K562 (cell line): ENCODE data around the gene TFPI. TPM values are rescaled to one million over a fixed set of nuclear protein-coding genes. Genes with fewer than 3 reads are reported as not detected.
A peak's percentile ranks its signal among the peaks of the same experiment; 100 is the strongest.

Experiments
- ATAC-seq: fragments of 200-7000 bp; cut with Tn5 transposase; 3 replicates; pipeline ENCODE4 v1.9.1; 2020; ENCODE audit warnings: moderate library complexity
- BruUV-seq: library from RNA; stranded (reverse); fragments of 400-500 nt; replicated peaks from 2 replicates; lab custom pipeline; 2021; lab: Mats Ljungman, UMichigan
- CTCF ChIA-PET: fragments of 300-600 bp; formaldehyde crosslinking; extraction: SDS; loops from one replicate; lab custom pipeline; 2021; ENCODE audit warnings: low intra/inter-chr PET ratio; lab: Yijun Ruan, JAX
- POLR2A ChIA-PET: fragments of 300-600, 350-650 bp; sonication (Branson Sonifier 250); formaldehyde crosslinking; extraction: SDS; loops from one replicate; lab custom pipeline; 2021; ENCODE audit warnings: antibody characterized with exemption, inconsistent platforms; lab: Yijun Ruan, JAX
- DNase-seq, 4 experiments: peaks; one replicate each; pipeline versions ENCODE4 v3.0.0 to v3.0.0-alpha.2; 2011 to 2018; ENCODE audit warnings: low spot score in 3 of 4, mixed read lengths in 3 of 4; ENCODE audit errors: extremely low read depth in 1 of 4
- FAIRE-seq: peaks from 2 replicates; lab custom pipeline; 2011; peaks lifted over from hg19 to GRCh38; lab: Jason Lieb, UNC
- H2AFZ ChIP-seq: 2 replicates; pipeline ENCODE4 v1.6.0; 2011; ENCODE audit warnings: low read depth, low read length, control low read depth, inconsistent platforms
- H3K27ac ChIP-seq: fragments of 200-600 bp; 3 replicates; pipeline ENCODE4 v1.8.0; 2011; ENCODE audit warnings: low read depth, mild to moderate bottlenecking, control low read depth, inconsistent platforms, low read length, moderate library complexity, mixed read lengths; ENCODE audit errors: extremely low read depth
- H3K27me3 ChIP-seq, 2 experiments: fragments of 300-600 bp in 1 of 2; 2 replicates in 1 of 2; 3 replicates in 1 of 2; pipeline versions ENCODE4 v1.6.0 to v1.8.0; 2011; ENCODE audit warnings: inconsistent platforms in 2 of 2, low read length in 2 of 2, mild to moderate bottlenecking in 1 of 2, mixed read lengths in 1 of 2, moderate library complexity in 1 of 2; ENCODE audit not compliant: control insufficient read depth in 2 of 2, insufficient read depth in 2 of 2
- H3K36me3 ChIP-seq: fragments of 300-600 bp; 3 replicates; pipeline ENCODE4 v1.8.0; 2011; ENCODE audit warnings: mild to moderate bottlenecking, low read length, inconsistent platforms; ENCODE audit not compliant: control insufficient read depth, insufficient read depth
- H3K4me1 ChIP-seq, 2 experiments: fragments of 200-600 bp in 1 of 2; replicated peaks in 1 of 2; 2 replicates in 1 of 2; 3 replicates in 1 of 2; pipeline versions ENCODE4 v1.5.1 to v1.8.0; 2011; ENCODE audit warnings: inconsistent platforms in 2 of 2, low read length in 2 of 2, mild to moderate bottlenecking in 1 of 2, mixed read lengths in 1 of 2, moderate library complexity in 1 of 2; ENCODE audit not compliant: control insufficient read depth in 2 of 2, insufficient read depth in 2 of 2
- H3K4me2 ChIP-seq: 2 replicates; pipeline ENCODE4 v1.6.1; 2011; ENCODE audit warnings: low read length, control low read depth, inconsistent platforms, mixed read lengths; ENCODE audit not compliant: insufficient read depth
- H3K4me3 ChIP-seq: fragments of 200-600 bp; sonication (generic), shearing (Covaris generic); 2 replicates; pipeline ENCODE4 v1.5.1; 2016; ENCODE audit warnings: control low read depth, inconsistent platforms
- H3K79me2 ChIP-seq: fragments of 200-600 bp; 3 replicates; pipeline ENCODE4 v1.8.0; 2011; ENCODE audit warnings: low read length, inconsistent platforms; ENCODE audit not compliant: control insufficient read depth, insufficient read depth
- H3K9ac ChIP-seq, 2 experiments: 2 replicates each; pipeline versions ENCODE4 v1.6.0 to v1.6.1; 2011; ENCODE audit warnings: low read depth in 2 of 2, low read length in 2 of 2, control low read depth in 1 of 2, inconsistent platforms in 1 of 2, mild to moderate bottlenecking in 1 of 2, mixed read lengths in 1 of 2; ENCODE audit not compliant: insufficient read depth in 1 of 2
- H3K9me1 ChIP-seq: one replicate; pipeline ENCODE4 v1.6.0; 2011; ENCODE audit warnings: inconsistent platforms, mild to moderate bottlenecking, low read length, moderate library complexity; ENCODE audit not compliant: control insufficient read depth, insufficient read depth
- H3K9me3 ChIP-seq: replicated peaks from 2 replicates; pipeline ENCODE4 v1.5.1; 2011; ENCODE audit warnings: low read depth, low read length, inconsistent platforms; ENCODE audit not compliant: control insufficient read depth, insufficient read depth
- H4K20me1 ChIP-seq: replicated peaks from 2 replicates; pipeline ENCODE4 v1.6.1; 2011; ENCODE audit warnings: low read length, inconsistent platforms, mixed read lengths; ENCODE audit not compliant: control insufficient read depth, insufficient read depth
- ADNP ChIP-seq: fragments of 200-800 bp; sonication (Bioruptor generic); IDR thresholded peaks from 2 replicates; pipeline ENCODE4 v1.6.1; 2016; ENCODE audit warnings: missing genetic modification characterization, missing compliant biosample characterization
- HDGF ChIP-seq: fragments of 450-650 bp; IDR thresholded peaks from 2 replicates; pipeline ENCODE4 v1.6.1; 2016
- HLTF ChIP-seq: fragments of 450-650 bp; IDR thresholded peaks from 2 replicates; pipeline ENCODE4 v1.6.1; 2016
- IRF2 ChIP-seq: sonication (generic); formaldehyde crosslinking; IDR thresholded peaks from 2 replicates; pipeline ENCODE4 v1.8.1; 2022; ENCODE audit warnings: mild to moderate bottlenecking, missing genetic modification reagents
- MEIS2 ChIP-seq: fragments of 450-650 bp; IDR thresholded peaks from 2 replicates; pipeline ENCODE4 v1.6.1; 2014; ENCODE audit warnings: mild to moderate bottlenecking; ENCODE audit not compliant: partially characterized antibody
- PBX2 ChIP-seq, 2 experiments: IDR thresholded peaks in 1 of 2; conservative IDR thresholded peaks in 1 of 2; 2 replicates each; pipeline ENCODE4 v1.6.1; 2016; ENCODE audit warnings: low read depth in 2 of 2, mild to moderate bottlenecking in 1 of 2, missing compliant biosample characterization in 1 of 2, missing genetic modification characterization in 1 of 2, moderate library complexity in 1 of 2
- POLR2H ChIP-seq: IDR thresholded peaks from 2 replicates; pipeline ENCODE4 v1.6.1; 2016; ENCODE audit warnings: missing genetic modification characterization, low read depth, mild to moderate bottlenecking, control low read depth, missing compliant biosample characterization, moderate library complexity
- RBBP5 ChIP-seq: fragments of 200-600 bp; sonication (generic); IDR thresholded peaks from 2 replicates; pipeline ENCODE4 v1.6.1; 2012; ENCODE audit warnings: borderline replicate concordance, mild to moderate bottlenecking, low read length, control low read depth, inconsistent platforms; ENCODE audit not compliant: insufficient read depth, poor library complexity, severe bottlenecking
- RBM15 ChIP-seq: fragments of 200-400 bp; formaldehyde crosslinking; IDR thresholded peaks from 2 replicates; pipeline ENCODE4 v1.6.1; 2018; ENCODE audit warnings: mild to moderate bottlenecking, low read length, moderate library complexity; ENCODE audit not compliant: insufficient read depth
- TSC22D4 ChIP-seq: fragments of 450-650 bp; IDR thresholded peaks from 2 replicates; pipeline ENCODE4 v1.6.1; 2016; ENCODE audit warnings: missing genetic modification characterization, missing biosample characterization, control low read depth
- ZFX ChIP-seq: sonication (generic); formaldehyde crosslinking; IDR thresholded peaks from 2 replicates; pipeline ENCODE4 v1.8.0; 2022; ENCODE audit warnings: mild to moderate bottlenecking, missing genetic modification reagents, moderate library complexity
- ZNF316 ChIP-seq: fragments of 450-650 bp; IDR thresholded peaks from 2 replicates; pipeline ENCODE4 v1.6.1; 2016
- ZNF324 ChIP-seq: fragments of 250-450 bp; sonication (Bioruptor Pico); IDR thresholded peaks from 2 replicates; pipeline ENCODE4 v1.4.0; 2020; ENCODE audit warnings: mild to moderate bottlenecking
- WGBS: fragments of 100-300 bp; shearing (Covaris generic); methylation state at CpG from one replicate; pipeline ENCODE4 v1.1.6; 2016; ENCODE audit warnings: low coverage, mixed read lengths; ENCODE audit not compliant: insufficient coverage; ENCODE audit errors: missing lambda C conversion rate; 5-methylcytosine and 5-hydroxymethylcytosine counted together
- in situ Hi-C: fragments of 300-500 bp; cut with MboI; formaldehyde crosslinking; loops from 4 replicates; pipeline ENCODE4 v1.15.0; 2018; ENCODE audit warnings: inconsistent platforms, mixed read lengths
- intact Hi-C: fragments of 100-400 bp; cut with micrococcal nuclease; formaldehyde crosslinking; loops from 2 replicates; pipeline ENCODE4 v1.14.2; 2022
- polyA plus RNA-seq, 8 experiments: library from polyadenylated mRNA; depleted of rRNA in 4 of 8; stranded (reverse) in 5 of 8; unstranded in 3 of 8; fragments of >200 nt; fragmentation: Nextera tagmentation in 2 of 8; fragmentation: Illumina TruSeq in 1 of 8; extraction: Ambion mirVana in 2 of 8; extraction: Trizol in 1 of 8; gene quantifications; 2 replicates each; pipeline versions ENCODE4 v1.2.1 to v1.2.3, GENCODE V29; 2011 to 2014; ENCODE audit warnings: inconsistent platforms in 1 of 8, missing spikeins in 1 of 8
- total RNA-seq, 7 experiments: library from RNA; depleted of rRNA in 6 of 7; stranded (reverse); fragments of >200 nt in 6 of 7; fragmentation: Illumina TruSeq in 2 of 7; extraction: Trizol in 2 of 7; gene quantifications; 2 replicates each; pipeline versions ENCODE4 v1.2.1 to v1.2.3, GENCODE V29; 2011 to 2021; ENCODE audit warnings: low replicate concordance in 1 of 7
- TF ChIP-seq, protein P1 (sequence below): sonication (generic); formaldehyde crosslinking; IDR thresholded peaks from 2 replicates; pipeline ENCODE4 v1.8.0; 2022; ENCODE audit warnings: mild to moderate bottlenecking, low read depth, missing genetic modification reagents
- TF ChIP-seq, protein P2 (sequence below), 3 experiments: IDR thresholded peaks in 2 of 3; conservative IDR thresholded peaks in 1 of 3; 2 replicates each; pipeline ENCODE4 v1.5.1; 2011 to 2012; ENCODE audit warnings: low read length in 3 of 3, mild to moderate bottlenecking in 3 of 3, control low read depth in 2 of 3, improper control_type of control experiment in 1 of 3, inconsistent platforms in 1 of 3, low read depth in 1 of 3, mixed read lengths in 1 of 3, moderate library complexity in 1 of 3; ENCODE audit not compliant: insufficient read depth in 2 of 3

TFPI gene
- total and polyA plus RNA-seq, 9 of the 15 experiments (the other 6 are each of a cell fraction or from before 2014, with no cell fraction given) = 53.5 to 219 (median 100) TPM

DNA sequence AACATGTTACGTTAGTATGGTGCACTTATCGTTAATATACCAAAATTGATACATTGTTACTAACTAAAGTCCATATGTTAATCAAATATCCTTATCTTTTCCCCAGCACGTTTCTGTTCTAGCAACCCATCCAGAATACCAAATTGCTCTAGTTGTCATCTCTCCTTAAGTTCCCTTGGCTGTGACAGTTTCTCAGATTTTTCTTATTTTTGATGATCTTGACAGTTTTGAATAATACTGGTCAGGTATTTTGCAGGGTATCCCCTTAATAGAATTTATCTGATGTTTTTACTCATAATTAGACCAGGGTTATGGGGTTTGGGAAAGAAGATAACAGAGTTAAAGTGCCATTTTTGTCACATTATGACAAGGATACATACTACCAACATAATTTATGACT, 47.8 kb downstream of the TFPI start:
- BruUV-seq = no TSS peak
- Histone ChIP-seq H3K27me3 (no peaks in the 10 kb centered on the region), H4K20me1 (no peaks in the 10 kb centered on the region), H2AFZ (no peak overlapping the region), H3K36me3 (peaks cover 12% of the 10 kb centered on the region; the same call in 2 of the 3 replicates), H3K27ac (no peak overlapping the region), H3K9ac (no peak overlapping the region), H3K4me1 (peaks cover 0 to 18% of the 10 kb centered on the region in 2 experiments; a peak in 3 of 5 replicates), H3K79me2 (no peaks in the 10 kb centered on the region), H3K4me2 (no peak overlapping the region), H3K9me3 (peaks cover 22% of the 10 kb centered on the region), H3K9me1 (no peaks in the 10 kb centered on the region), H3K4me3 (no peak overlapping the region)
- no peak for DNase-seq
- POLR2A ChIA-PET = no interaction called here
- TF ChIP-seq, protein P1, sequence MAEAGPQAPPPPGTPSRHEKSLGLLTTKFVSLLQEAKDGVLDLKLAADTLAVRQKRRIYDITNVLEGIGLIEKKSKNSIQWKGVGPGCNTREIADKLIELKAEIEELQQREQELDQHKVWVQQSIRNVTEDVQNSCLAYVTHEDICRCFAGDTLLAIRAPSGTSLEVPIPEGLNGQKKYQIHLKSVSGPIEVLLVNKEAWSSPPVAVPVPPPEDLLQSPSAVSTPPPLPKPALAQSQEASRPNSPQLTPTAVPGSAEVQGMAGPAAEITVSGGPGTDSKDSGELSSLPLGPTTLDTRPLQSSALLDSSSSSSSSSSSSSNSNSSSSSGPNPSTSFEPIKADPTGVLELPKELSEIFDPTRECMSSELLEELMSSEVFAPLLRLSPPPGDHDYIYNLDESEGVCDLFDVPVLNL (CRISPR knock-in tag) = no peak
- TF ChIP-seq MEIS2 (peak; percentile 35), ADNP (tag) (no peak), ZNF324 (no peak), ZFX (CRISPR knock-in tag) (no peak), TSC22D4 (tag) (no peak), RBBP5 (no peak), POLR2H (tag) (0 out of 2 replicates have a peak, but pooled peaks have one; percentile 20), PBX2 (CRISPR knock-in tag; IDR thresholded peaks at IDR 0.05; ENCODE audit: low read depth) (no peak), PBX2 (tag; conservative IDR thresholded peaks at IDR 0.05; ENCODE audit: low read depth) (0 out of 2 replicates have a peak, but pooled peaks have one; percentile 14), HDGF (no peak), HLTF (no peak), ZNF316 (peak; percentile 13; the same call in 1 of the 2 replicates), IRF2 (no peak), RBM15 (no peak)
- TF ChIP-seq, protein P2, sequence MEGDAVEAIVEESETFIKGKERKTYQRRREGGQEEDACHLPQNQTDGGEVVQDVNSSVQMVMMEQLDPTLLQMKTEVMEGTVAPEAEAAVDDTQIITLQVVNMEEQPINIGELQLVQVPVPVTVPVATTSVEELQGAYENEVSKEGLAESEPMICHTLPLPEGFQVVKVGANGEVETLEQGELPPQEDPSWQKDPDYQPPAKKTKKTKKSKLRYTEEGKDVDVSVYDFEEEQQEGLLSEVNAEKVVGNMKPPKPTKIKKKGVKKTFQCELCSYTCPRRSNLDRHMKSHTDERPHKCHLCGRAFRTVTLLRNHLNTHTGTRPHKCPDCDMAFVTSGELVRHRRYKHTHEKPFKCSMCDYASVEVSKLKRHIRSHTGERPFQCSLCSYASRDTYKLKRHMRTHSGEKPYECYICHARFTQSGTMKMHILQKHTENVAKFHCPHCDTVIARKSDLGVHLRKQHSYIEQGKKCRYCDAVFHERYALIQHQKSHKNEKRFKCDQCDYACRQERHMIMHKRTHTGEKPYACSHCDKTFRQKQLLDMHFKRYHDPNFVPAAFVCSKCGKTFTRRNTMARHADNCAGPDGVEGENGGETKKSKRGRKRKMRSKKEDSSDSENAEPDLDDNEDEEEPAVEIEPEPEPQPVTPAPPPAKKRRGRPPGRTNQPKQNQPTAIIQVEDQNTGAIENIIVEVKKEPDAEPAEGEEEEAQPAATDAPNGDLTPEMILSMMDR (IDR thresholded peaks at IDR 0.05 in 2 of 3, conservative IDR thresholded peaks at IDR 0.05 in 1 of 3; ENCODE audit: insufficient read depth in 2 of 3, low read depth in 1 of 3, low read length in 3 of 3) = no peak
- CTCF ChIA-PET = no interaction called here
- WGBS = 62% methylated on average over 3 of the region's 3 CpGs
- no peak for ATAC-seq
- FAIRE-seq = no peak
- intact Hi-C loops (loop anchor here (5.0 to 10.0 kb wide), 2 partner anchors 41 to 248 kb away; no protein-coding TSS in a partner anchor), in situ Hi-C loops (loop anchor here (25.0 kb wide), 1 partner anchor 1906 kb away; no protein-coding TSS in a partner anchor)
